Measurements from ENCODE around the gene APCDD1.
"Not testable (repeated sequence)": the region's sequence is repeated elsewhere in the genome, so short reads cannot be mapped to it uniquely, and the experiment has no call there.

APCDD1 gene

GRCh38 chr18:10499230-10499629 lies 44.8 kb downstream of the APCDD1 start:
- H3K27ac ChIP-seq (ENCODE audit: low read length), result no peak overlapping the region

GRCh38 chr18:10500038-10500437 lies 45.6 kb downstream of the APCDD1 start:
- Histone ChIP-seq H3K27ac (ENCODE audit: low read length) (no peak overlapping the region), H3K9me3 (ENCODE audit: control insufficient read depth, low read depth, low read length) (peaks cover 6% of the 10 kb centered on the region), H3K4me3 (ENCODE audit: low read length) (no peak overlapping the region), H3K4me1 (ENCODE audit: control insufficient read depth, low read depth, low read length) (no peaks in the 10 kb centered on the region), H3K27me3 (ENCODE audit: control insufficient read depth, insufficient read depth, low read length) (no peaks in the 10 kb centered on the region), H3K9ac (ENCODE audit: low read length) (no peak overlapping the region), H3K36me3 (ENCODE audit: control insufficient read depth, low read depth, low read length) (no peaks in the 10 kb centered on the region)

More at GRCh38 chr18:10499230-10499629, 44.8 kb downstream of the APCDD1 start:
- Histone ChIP-seq H3K9me3 (ENCODE audit: control insufficient read depth, low read depth, low read length) (peaks cover under 1% of the 10 kb centered on the region), H3K4me1 (ENCODE audit: control insufficient read depth, low read depth, low read length) (no peaks in the 10 kb centered on the region), H3K9ac (ENCODE audit: low read length) (no peak overlapping the region), H3K27me3 (ENCODE audit: control insufficient read depth, insufficient read depth, low read length) (no peaks in the 10 kb centered on the region), H3K36me3 (ENCODE audit: control insufficient read depth, low read depth, low read length) (no peaks in the 10 kb centered on the region), H3K4me3 (ENCODE audit: low read length) (no peak overlapping the region)

GRCh38 chr18:10504723-10505122 lies 50.3 kb downstream of the APCDD1 start:
- no peaks in the 10 kb centered on the region for H3K4me1 ChIP-seq (ENCODE audit: control insufficient read depth, low read depth, low read length)
- no peaks in the 10 kb centered on the region for H3K27me3 ChIP-seq (ENCODE audit: control insufficient read depth, insufficient read depth, low read length)
- no peak overlapping the region for H3K9ac ChIP-seq (ENCODE audit: low read length)
- H3K27ac ChIP-seq (ENCODE audit: low read length), result no peak overlapping the region
- no peak overlapping the region for H3K4me3 ChIP-seq (ENCODE audit: low read length)
- H3K9me3 ChIP-seq (ENCODE audit: control insufficient read depth, low read depth, low read length), result peaks cover 8% of the 10 kb centered on the region
- no peaks in the 10 kb centered on the region for H3K36me3 ChIP-seq (ENCODE audit: control insufficient read depth, low read depth, low read length)

- not testable (repeated sequence) for H3K4me3 ChIP-seq (ENCODE audit: low read length); H3K9me3 ChIP-seq (ENCODE audit: control insufficient read depth, low read depth, low read length); H3K9ac ChIP-seq (ENCODE audit: low read length); H3K27me3 ChIP-seq (ENCODE audit: control insufficient read depth, insufficient read depth, low read length); H3K4me1 ChIP-seq (ENCODE audit: control insufficient read depth, low read depth, low read length); H3K27ac ChIP-seq (ENCODE audit: low read length); H3K36me3 ChIP-seq (ENCODE audit: control insufficient read depth, low read depth, low read length)
Measured at GRCh38 chr18:10505892-10506291, 51.5 kb downstream of the APCDD1 start.

GRCh38 chr18:10508591-10508990 lies 54.2 kb downstream of the APCDD1 start:
- H3K36me3 ChIP-seq (ENCODE audit: control insufficient read depth, low read depth, low read length), result no peaks in the 10 kb centered on the region
- H3K9ac ChIP-seq (ENCODE audit: low read length), result no peak overlapping the region
- H3K9me3 ChIP-seq (ENCODE audit: control insufficient read depth, low read depth, low read length), result peaks cover 8% of the 10 kb centered on the region
- H3K27ac ChIP-seq (ENCODE audit: low read length), result no peak overlapping the region
- no peaks in the 10 kb centered on the region for H3K27me3 ChIP-seq (ENCODE audit: control insufficient read depth, insufficient read depth, low read length)
- H3K4me1 ChIP-seq (ENCODE audit: control insufficient read depth, low read depth, low read length), result no peaks in the 10 kb centered on the region
- no peak overlapping the region for H3K4me3 ChIP-seq (ENCODE audit: low read length)

GRCh38 chr18:10511236-10511635 lies 56.8 kb downstream of the APCDD1 start:
- H3K36me3 ChIP-seq (ENCODE audit: control insufficient read depth, low read depth, low read length), result no peaks in the 10 kb centered on the region
- no peak overlapping the region for H3K9ac ChIP-seq (ENCODE audit: low read length)
- H3K4me1 ChIP-seq (ENCODE audit: control insufficient read depth, low read depth, low read length), result no peaks in the 10 kb centered on the region
- no peaks in the 10 kb centered on the region for H3K27me3 ChIP-seq (ENCODE audit: control insufficient read depth, insufficient read depth, low read length)
- H3K4me3 ChIP-seq (ENCODE audit: low read length), result no peak overlapping the region
- peaks cover 2% of the 10 kb centered on the region for H3K9me3 ChIP-seq (ENCODE audit: control insufficient read depth, low read depth, low read length)
- H3K27ac ChIP-seq (ENCODE audit: low read length), result no peak overlapping the region

GRCh38 chr18:10514082-10514481 lies 59.6 kb downstream of the APCDD1 start:
- Histone ChIP-seq H3K4me1 (ENCODE audit: control insufficient read depth, low read depth, low read length) (no peaks in the 10 kb centered on the region), H3K36me3 (ENCODE audit: control insufficient read depth, low read depth, low read length) (no peaks in the 10 kb centered on the region), H3K27ac (ENCODE audit: low read length) (no peak overlapping the region), H3K4me3 (ENCODE audit: low read length) (no peak overlapping the region), H3K9me3 (ENCODE audit: control insufficient read depth, low read depth, low read length) (no peaks in the 10 kb centered on the region), H3K27me3 (ENCODE audit: control insufficient read depth, insufficient read depth, low read length) (no peaks in the 10 kb centered on the region), H3K9ac (ENCODE audit: low read length) (no peak overlapping the region)

- no peak overlapping the region for H3K4me3 ChIP-seq (ENCODE audit: low read length)
- no peak overlapping the region for H3K9ac ChIP-seq (ENCODE audit: low read length)
- no peaks in the 10 kb centered on the region for H3K4me1 ChIP-seq (ENCODE audit: control insufficient read depth, low read depth, low read length)
- H3K27ac ChIP-seq (ENCODE audit: low read length), result no peak overlapping the region
- no peaks in the 10 kb centered on the region for H3K9me3 ChIP-seq (ENCODE audit: control insufficient read depth, low read depth, low read length)
- no peaks in the 10 kb centered on the region for H3K27me3 ChIP-seq (ENCODE audit: control insufficient read depth, insufficient read depth, low read length)
- no peaks in the 10 kb centered on the region for H3K36me3 ChIP-seq (ENCODE audit: control insufficient read depth, low read depth, low read length)
Measured at GRCh38 chr18:10514601-10515000, 60.2 kb downstream of the APCDD1 start.

GRCh38 chr18:10515456-10515855 lies 61.0 kb downstream of the APCDD1 start:
- Histone ChIP-seq H3K27me3 (ENCODE audit: control insufficient read depth, insufficient read depth, low read length) (no peaks in the 10 kb centered on the region), H3K27ac (ENCODE audit: low read length) (no peak overlapping the region), H3K36me3 (ENCODE audit: control insufficient read depth, low read depth, low read length) (no peaks in the 10 kb centered on the region), H3K4me3 (ENCODE audit: low read length) (no peak overlapping the region), H3K9ac (ENCODE audit: low read length) (no peak overlapping the region), H3K4me1 (ENCODE audit: control insufficient read depth, low read depth, low read length) (no peaks in the 10 kb centered on the region), H3K9me3 (ENCODE audit: control insufficient read depth, low read depth, low read length) (no peaks in the 10 kb centered on the region)

GRCh38 chr18:10516078-10516477 lies 61.6 kb downstream of the APCDD1 start:
- H3K9ac ChIP-seq (ENCODE audit: low read length), result no peak overlapping the region
- no peaks in the 10 kb centered on the region for H3K36me3 ChIP-seq (ENCODE audit: control insufficient read depth, low read depth, low read length)
- H3K27me3 ChIP-seq (ENCODE audit: control insufficient read depth, insufficient read depth, low read length), result no peaks in the 10 kb centered on the region
- H3K27ac ChIP-seq (ENCODE audit: low read length), result no peak overlapping the region
- no peaks in the 10 kb centered on the region for H3K9me3 ChIP-seq (ENCODE audit: control insufficient read depth, low read depth, low read length)
- H3K4me1 ChIP-seq (ENCODE audit: control insufficient read depth, low read depth, low read length), result no peaks in the 10 kb centered on the region
- H3K4me3 ChIP-seq (ENCODE audit: low read length), result no peak overlapping the region

- Histone ChIP-seq H3K36me3 (ENCODE audit: control insufficient read depth, low read depth, low read length) (no peaks in the 10 kb centered on the region), H3K27me3 (ENCODE audit: control insufficient read depth, insufficient read depth, low read length) (no peaks in the 10 kb centered on the region), H3K27ac (ENCODE audit: low read length) (no peak overlapping the region), H3K4me1 (ENCODE audit: control insufficient read depth, low read depth, low read length) (no peaks in the 10 kb centered on the region), H3K9ac (ENCODE audit: low read length) (no peak overlapping the region), H3K4me3 (ENCODE audit: low read length) (no peak overlapping the region), H3K9me3 (ENCODE audit: control insufficient read depth, low read depth, low read length) (no peaks in the 10 kb centered on the region)
Measured at GRCh38 chr18:10518595-10519255, 64.3 kb downstream of the APCDD1 start.

GRCh38 chr18:10519366-10519765 lies 64.9 kb downstream of the APCDD1 start:
- no peaks in the 10 kb centered on the region for H3K36me3 ChIP-seq (ENCODE audit: control insufficient read depth, low read depth, low read length)
- no peak overlapping the region for H3K27ac ChIP-seq (ENCODE audit: low read length)
- H3K9ac ChIP-seq (ENCODE audit: low read length), result no peak overlapping the region
- H3K4me1 ChIP-seq (ENCODE audit: control insufficient read depth, low read depth, low read length), result no peaks in the 10 kb centered on the region
- no peaks in the 10 kb centered on the region for H3K27me3 ChIP-seq (ENCODE audit: control insufficient read depth, insufficient read depth, low read length)
- H3K4me3 ChIP-seq (ENCODE audit: low read length), result no peak overlapping the region
- no peaks in the 10 kb centered on the region for H3K9me3 ChIP-seq (ENCODE audit: control insufficient read depth, low read depth, low read length)

All from iPS-18a (cell line).